Activated T-helper 17 cell treated with anti-CD3 and anti-CD28 coated beads, Interleukin-2, amount 50 U/mL, for 72 hours (primary cell): ENCODE data around the gene SEC23A. TPM values are rescaled to one million over a fixed set of nuclear protein-coding genes. Genes with fewer than 3 reads are reported as not detected.
A peak's percentile ranks its signal among the peaks of the same experiment; 100 is the strongest.
"Not testable (repeated sequence)": the region's sequence is repeated elsewhere in the genome, so short reads cannot be mapped to it uniquely, and the experiment has no call there.

Experiments used
- ATAC-seq: fragments of 150-1000 bp; cut with Tn5 transposase; replicated peaks from 2 replicates; pipeline ENCODE4 v1.10.0; 2021; ENCODE audit warnings: mild to moderate bottlenecking, moderate library complexity
- H3K27ac Mint-ChIP-seq: one replicate; pipeline ENCODE4 v1.8.0; 2022; ENCODE audit warnings: mixed read lengths
- H3K27me3 Mint-ChIP-seq: one replicate; pipeline ENCODE4 v1.8.0; 2022; ENCODE audit warnings: mixed read lengths
- H3K36me3 Mint-ChIP-seq: one replicate; pipeline ENCODE4 v1.8.0; 2022; ENCODE audit warnings: low read depth, mild to moderate bottlenecking, mixed read lengths
- H3K4me1 Mint-ChIP-seq: one replicate; pipeline ENCODE4 v1.8.0; 2022; ENCODE audit warnings: mixed read lengths
- H3K4me3 Mint-ChIP-seq: one replicate; pipeline ENCODE4 v1.8.0; 2022; ENCODE audit warnings: mild to moderate bottlenecking, mixed read lengths
- H3K9me3 Mint-ChIP-seq: one replicate; pipeline ENCODE4 v1.8.0; 2022; ENCODE audit warnings: mixed read lengths
- total RNA-seq, 2 donors: library from RNA; stranded (reverse); gene quantifications; one replicate each; pipeline ENCODE4 v1.2.3, GENCODE V29; 2022

Gene SEC23A
- total RNA-seq, 2 donors from 2014 or later: 48.3 to 50.9 TPM

GRCh38 chr14:39104078-39104801 lies 1.2 kb upstream of the SEC23A start:
- ATAC-seq, H3K27me3 Mint-ChIP-seq, H3K9me3 Mint-ChIP-seq: not testable (repeated sequence)
- H3K4me3 Mint-ChIP-seq: peak overlapping the region; percentile 86
- peaks cover 31% of the 10 kb centered on the region for H3K36me3 Mint-ChIP-seq
- H3K27ac Mint-ChIP-seq: peak overlapping the region; percentile 86
- peaks cover 21% of the 10 kb centered on the region for H3K4me1 Mint-ChIP-seq

GRCh38 chr14:39102265-39102968 lies 618 bp downstream of the SEC23A start:
- Mint-ChIP-seq H3K4me1 (peaks cover 23% of the 10 kb centered on the region), H3K27me3 (no peaks in the 10 kb centered on the region)

GRCh38 chr14:39099748-39100147 lies 3.3 kb downstream of the SEC23A start:
- no peak overlapping the region for H3K27ac Mint-ChIP-seq
- H3K9me3 Mint-ChIP-seq: no peaks in the 10 kb centered on the region
- peak overlapping the region; percentile 86 for H3K4me3 Mint-ChIP-seq
- H3K36me3 Mint-ChIP-seq: peaks cover 57% of the 10 kb centered on the region
- H3K4me1 Mint-ChIP-seq: peaks cover 29% of the 10 kb centered on the region
- H3K27me3 Mint-ChIP-seq: no peaks in the 10 kb centered on the region
- ATAC-seq: no peak

More at GRCh38 chr14:39102265-39102968, 618 bp downstream of the SEC23A start:
- H3K9me3 Mint-ChIP-seq: no peaks in the 10 kb centered on the region
- ATAC-seq: peak; percentile 25
- H3K36me3 Mint-ChIP-seq: peaks cover 32% of the 10 kb centered on the region
- H3K27ac Mint-ChIP-seq: peak overlapping the region; percentile 86
- peak overlapping the region; percentile 86 for H3K4me3 Mint-ChIP-seq

- not testable (repeated sequence) for H3K27me3 Mint-ChIP-seq, H3K4me3 Mint-ChIP-seq, ATAC-seq, H3K27ac Mint-ChIP-seq, H3K9me3 Mint-ChIP-seq
- peaks cover 31% of the 10 kb centered on the region for H3K4me1 Mint-ChIP-seq
- peaks cover 63% of the 10 kb centered on the region for H3K36me3 Mint-ChIP-seq
These were observed 3.8 kb downstream of the SEC23A start for GRCh38 chr14:39099215-39099614.

- Mint-ChIP-seq H3K4me3 (peak overlapping the region; percentile 59), H3K27ac (peak overlapping the region; percentile 61), H3K9me3 (no peaks in the 10 kb centered on the region), H3K36me3 (peaks cover 74% of the 10 kb centered on the region), H3K27me3 (no peaks in the 10 kb centered on the region), H3K4me1 (peaks cover 27% of the 10 kb centered on the region)
- ATAC-seq: peak; percentile 95
These were observed 5.9 kb downstream of the SEC23A start for GRCh38 chr14:39097159-39097558.

- Mint-ChIP-seq H3K36me3 (peaks cover 78% of the 10 kb centered on the region), H3K27me3 (no peaks in the 10 kb centered on the region), H3K4me3 (peak overlapping the region; percentile 23), H3K4me1 (peaks cover 41% of the 10 kb centered on the region), H3K27ac (peak overlapping the region; percentile 26), H3K9me3 (no peaks in the 10 kb centered on the region)
- no peak for ATAC-seq
These were observed 8.5 kb downstream of the SEC23A start for GRCh38 chr14:39094515-39094914.

- ATAC-seq: no peak
- H3K27ac Mint-ChIP-seq: no peak overlapping the region
These were observed 11.3 kb downstream of the SEC23A start for GRCh38 chr14:39091716-39092115.

GRCh38 chr14:39090548-39091111 lies 12.4 kb downstream of the SEC23A start:
- H3K36me3 Mint-ChIP-seq: peaks cover 100% of the 10 kb centered on the region

More at GRCh38 chr14:39091716-39092115, 11.3 kb downstream of the SEC23A start:
- H3K36me3 Mint-ChIP-seq: peaks cover 99% of the 10 kb centered on the region
- no peaks in the 10 kb centered on the region for H3K27me3 Mint-ChIP-seq
- peaks cover 33% of the 10 kb centered on the region for H3K4me1 Mint-ChIP-seq
- H3K9me3 Mint-ChIP-seq: no peaks in the 10 kb centered on the region
- peak overlapping the region; percentile 6 for H3K4me3 Mint-ChIP-seq

GRCh38 chr14:39087493-39087892 lies 15.5 kb downstream of the SEC23A start:
- no peak overlapping the region for H3K27ac Mint-ChIP-seq
- no peaks in the 10 kb centered on the region for H3K9me3 Mint-ChIP-seq
- H3K27me3 Mint-ChIP-seq: no peaks in the 10 kb centered on the region
- no peak for ATAC-seq
- H3K4me1 Mint-ChIP-seq: peaks cover 25% of the 10 kb centered on the region
- H3K4me3 Mint-ChIP-seq: no peak overlapping the region
- peaks cover 100% of the 10 kb centered on the region for H3K36me3 Mint-ChIP-seq

More at GRCh38 chr14:39090548-39091111, 12.4 kb downstream of the SEC23A start:
- Mint-ChIP-seq H3K9me3 (no peaks in the 10 kb centered on the region), H3K27ac (peak overlapping the region; percentile 2), H3K27me3 (no peaks in the 10 kb centered on the region), H3K4me1 (peaks cover 33% of the 10 kb centered on the region), H3K4me3 (no peak overlapping the region)
- ATAC-seq: no peak

- Mint-ChIP-seq H3K9me3 (no peaks in the 10 kb centered on the region), H3K27me3 (no peaks in the 10 kb centered on the region), H3K4me3 (no peak overlapping the region), H3K4me1 (peaks cover 15% of the 10 kb centered on the region), H3K36me3 (peaks cover 100% of the 10 kb centered on the region), H3K27ac (peak overlapping the region; percentile 36)
- no peak for ATAC-seq
These were observed 17.1 kb downstream of the SEC23A start for GRCh38 chr14:39085933-39086332.

GRCh38 chr14:39083127-39083526 lies 19.9 kb downstream of the SEC23A start:
- no peaks in the 10 kb centered on the region for H3K27me3 Mint-ChIP-seq
- peaks cover 97% of the 10 kb centered on the region for H3K36me3 Mint-ChIP-seq

GRCh38 chr14:39080886-39081285 lies 22.1 kb downstream of the SEC23A start:
- Mint-ChIP-seq H3K36me3 (peaks cover 95% of the 10 kb centered on the region), H3K4me3 (no peak overlapping the region), H3K9me3 (no peaks in the 10 kb centered on the region)

More at GRCh38 chr14:39083127-39083526, 19.9 kb downstream of the SEC23A start:
- H3K27ac Mint-ChIP-seq: no peak overlapping the region
- H3K4me3 Mint-ChIP-seq: no peak overlapping the region
- ATAC-seq: no peak
- peaks cover 4% of the 10 kb centered on the region for H3K4me1 Mint-ChIP-seq
- H3K9me3 Mint-ChIP-seq: no peaks in the 10 kb centered on the region

GRCh38 chr14:39071096-39071495 lies 31.9 kb downstream of the SEC23A start:
- H3K36me3 Mint-ChIP-seq: peaks cover 96% of the 10 kb centered on the region
- no peak for ATAC-seq
- no peak overlapping the region for H3K4me3 Mint-ChIP-seq
- no peak overlapping the region for H3K27ac Mint-ChIP-seq
- H3K27me3 Mint-ChIP-seq: no peaks in the 10 kb centered on the region
- no peaks in the 10 kb centered on the region for H3K9me3 Mint-ChIP-seq
- peaks cover 10% of the 10 kb centered on the region for H3K4me1 Mint-ChIP-seq

More at GRCh38 chr14:39080886-39081285, 22.1 kb downstream of the SEC23A start:
- Mint-ChIP-seq H3K4me1 (peaks cover 4% of the 10 kb centered on the region), H3K27me3 (no peaks in the 10 kb centered on the region), H3K27ac (no peak overlapping the region)
- no peak for ATAC-seq

GRCh38 chr14:39069923-39070322 lies 33.1 kb downstream of the SEC23A start:
- Mint-ChIP-seq H3K36me3 (peaks cover 96% of the 10 kb centered on the region), H3K4me3 (no peak overlapping the region), H3K27ac (peak overlapping the region; percentile 28), H3K4me1 (peaks cover 10% of the 10 kb centered on the region), H3K27me3 (no peaks in the 10 kb centered on the region), H3K9me3 (no peaks in the 10 kb centered on the region)
- ATAC-seq: no peak
